ENCODE results near the gene CYSRT1. TPM values are rescaled to one million over a fixed set of nuclear protein-coding genes. Genes with fewer than 3 reads are reported as not detected.
A peak's percentile ranks its signal among the peaks of the same experiment; 100 is the strongest.

CYSRT1 gene
- total and polyA plus RNA-seq, 2 donors (not counting 1 experiment from before 2014, with no cell fraction given) = 0.22 to 0.51 TPM

GRCh38 chr9:137206602-137207001 is 18.4 kb upstream of the CYSRT1 start:
- 86% methylated on average over 7 of the region's 7 CpGs for WGBS (ENCODE audit: insufficient coverage)
- Histone ChIP-seq H2AFZ (ENCODE audit: insufficient read depth, low read depth, low read length, poor library complexity, severe bottlenecking) (no peak overlapping the region), H3K36me3 (replicated peaks in 1 of 2; ENCODE audit: control extremely low read depth in 1 of 2, control insufficient read depth in 1 of 2, extremely low read depth in 1 of 2, insufficient read depth in 2 of 2, low read length in 1 of 2) (peaks cover 0 to 5% of the 10 kb centered on the region in 2 experiments), H3K9ac (ENCODE audit: low read length) (peak overlapping the region; percentile 84), H3K27ac (ENCODE audit: low read length in 2 of 2) (no peak overlapping the region), H3K4me2 (replicated peaks; ENCODE audit: low read depth, low read length, poor library complexity, severe bottlenecking) (peak overlapping the region; percentile 85), H3K79me2 (ENCODE audit: control insufficient read depth, insufficient read depth, low read length) (peaks cover 58% of the 10 kb centered on the region), H3K4me1 (ENCODE audit: control insufficient read depth in 2 of 2, insufficient read depth in 2 of 2, low read length in 2 of 2) (peaks cover 31 to 44% of the 10 kb centered on the region in 2 donors), H4K20me1 (ENCODE audit: control insufficient read depth, insufficient read depth, low read length, poor library complexity, severe bottlenecking) (peaks cover 43% of the 10 kb centered on the region), H3K27me3 (replicated peaks in 1 of 4; ENCODE audit: control extremely low read depth in 1 of 4, control insufficient read depth in 3 of 4, insufficient read depth in 4 of 4, low read length in 3 of 4) (no peaks in the 10 kb centered on the region), H3K4me3 (ENCODE audit: control extremely low read depth in 1 of 5, extremely low read depth in 1 of 5, insufficient read depth in 1 of 5, low read depth in 2 of 5, low read length in 4 of 5) (peak overlapping the region in 1 of 5 experiments; percentile 66), H3K9me3 (ENCODE audit: control extremely low read depth in 1 of 3, control insufficient read depth in 2 of 3, insufficient read depth in 1 of 3, low read length in 2 of 3) (no peaks in the 10 kb centered on the region)
- peak overlapping the region; percentile 93 for H3K4me3 Mint-ChIP-seq
- TF ChIP-seq CTCF (IDR thresholded peaks at IDR 0.05) (no peak), EZH2 (IDR thresholded peaks at IDR 0.05; ENCODE audit: borderline replicate concordance, insufficient read depth, low read depth, low read length, poor library complexity, severe bottlenecking) (no peak)
- H3K9me3 Mint-ChIP-seq (ENCODE audit: insufficient read depth) = no peaks in the 10 kb centered on the region
- ChIA-PET CTCF (interaction anchor here (1.3 to 2.1 kb wide), 3 partner anchors 19 to 30 kb away, joined by 4 to 5 read pairs (median 4); partner anchors contain the start of genes CYSRT1 and RNF224), POLR2A (interaction anchor here (1.1 to 2.1 kb wide), 4 partner anchors 16 to 77 kb away, joined by 3 to 10 read pairs (median 4); partner anchors contain the start of genes ANAPC2, RNF208, SSNA1 and TUBB4B)
- intact Hi-C loops (cut with micrococcal nuclease) = loop anchor here (10.0 kb wide), 1 partner anchor 322 kb away; the partner anchor contains the start of gene TRAF2
- no peak for ATAC-seq (ENCODE audit: low read depth)
- H3K27ac Mint-ChIP-seq = peak overlapping the region; percentile 88
- DNase-seq = no peak
- no peaks in the 10 kb centered on the region for H3K27me3 Mint-ChIP-seq
- H3K4me1 Mint-ChIP-seq = peaks cover 37% of the 10 kb centered on the region

- CTCF ChIA-PET = no interaction called here
- Mint-ChIP-seq H3K27ac (no peak overlapping the region), H3K27me3 (no peaks in the 10 kb centered on the region), H3K9me3 (ENCODE audit: insufficient read depth) (no peaks in the 10 kb centered on the region), H3K4me3 (no peak overlapping the region), H3K4me1 (peaks cover 11% of the 10 kb centered on the region)
- H3K36me3 ChIP-seq (replicated peaks in 1 of 2; ENCODE audit: control extremely low read depth in 1 of 2, control insufficient read depth in 1 of 2, extremely low read depth in 1 of 2, insufficient read depth in 2 of 2, low read length in 1 of 2) = no peaks in the 10 kb centered on the region
- H3K9me3 ChIP-seq (ENCODE audit: control extremely low read depth in 1 of 3, control insufficient read depth in 2 of 3, insufficient read depth in 1 of 3, low read length in 2 of 3) = no peaks in the 10 kb centered on the region
- no peak for TF ChIP-seq CTCF (IDR thresholded peaks at IDR 0.05)
- TF ChIP-seq EZH2 (IDR thresholded peaks at IDR 0.05; ENCODE audit: borderline replicate concordance, insufficient read depth, low read depth, low read length, poor library complexity, severe bottlenecking) = no peak
- H2AFZ ChIP-seq (ENCODE audit: insufficient read depth, low read depth, low read length, poor library complexity, severe bottlenecking) = no peak overlapping the region
- peaks cover 9% of the 10 kb centered on the region for H4K20me1 ChIP-seq (ENCODE audit: control insufficient read depth, insufficient read depth, low read length, poor library complexity, severe bottlenecking)
- H3K27ac ChIP-seq (ENCODE audit: low read length in 2 of 2) = no peak overlapping the region
- H3K27me3 ChIP-seq (replicated peaks in 1 of 4; ENCODE audit: control extremely low read depth in 1 of 4, control insufficient read depth in 3 of 4, insufficient read depth in 4 of 4, low read length in 3 of 4) = no peaks in the 10 kb centered on the region
- no peak overlapping the region for H3K4me3 ChIP-seq (ENCODE audit: control extremely low read depth in 1 of 5, extremely low read depth in 1 of 5, insufficient read depth in 1 of 5, low read depth in 2 of 5, low read length in 4 of 5)
- intact Hi-C loops (cut with micrococcal nuclease) = no loop called here
- DNase-seq (no peak), ATAC-seq (ENCODE audit: low read depth) (no peak)
- POLR2A ChIA-PET = no interaction called here
- WGBS (ENCODE audit: insufficient coverage) = 87% methylated on average over 13 of the region's 13 CpGs
- no peak overlapping the region for H3K4me2 ChIP-seq (replicated peaks; ENCODE audit: low read depth, low read length, poor library complexity, severe bottlenecking)
- no peak overlapping the region for H3K9ac ChIP-seq (ENCODE audit: low read length)
- H3K4me1 ChIP-seq (ENCODE audit: control insufficient read depth in 2 of 2, insufficient read depth in 2 of 2, low read length in 2 of 2) = peaks cover 6 to 9% of the 10 kb centered on the region in 2 donors
- peaks cover 14% of the 10 kb centered on the region for H3K79me2 ChIP-seq (ENCODE audit: control insufficient read depth, insufficient read depth, low read length)
These were observed 13.4 kb upstream of the CYSRT1 start for GRCh38 chr9:137211532-137211931.
